GM21825 (cell line): ENCODE data around the gene MYH9.

Experiments used
- ATAC-seq: cut with Tn5 transposase; IDR thresholded peaks from one replicate; pipeline ENCODE4 v1.9.1; 2021; ENCODE audit warnings: mild to moderate bottlenecking, moderate library complexity; ENCODE audit not compliant: unreplicated experiment

Gene MYH9

DNA sequence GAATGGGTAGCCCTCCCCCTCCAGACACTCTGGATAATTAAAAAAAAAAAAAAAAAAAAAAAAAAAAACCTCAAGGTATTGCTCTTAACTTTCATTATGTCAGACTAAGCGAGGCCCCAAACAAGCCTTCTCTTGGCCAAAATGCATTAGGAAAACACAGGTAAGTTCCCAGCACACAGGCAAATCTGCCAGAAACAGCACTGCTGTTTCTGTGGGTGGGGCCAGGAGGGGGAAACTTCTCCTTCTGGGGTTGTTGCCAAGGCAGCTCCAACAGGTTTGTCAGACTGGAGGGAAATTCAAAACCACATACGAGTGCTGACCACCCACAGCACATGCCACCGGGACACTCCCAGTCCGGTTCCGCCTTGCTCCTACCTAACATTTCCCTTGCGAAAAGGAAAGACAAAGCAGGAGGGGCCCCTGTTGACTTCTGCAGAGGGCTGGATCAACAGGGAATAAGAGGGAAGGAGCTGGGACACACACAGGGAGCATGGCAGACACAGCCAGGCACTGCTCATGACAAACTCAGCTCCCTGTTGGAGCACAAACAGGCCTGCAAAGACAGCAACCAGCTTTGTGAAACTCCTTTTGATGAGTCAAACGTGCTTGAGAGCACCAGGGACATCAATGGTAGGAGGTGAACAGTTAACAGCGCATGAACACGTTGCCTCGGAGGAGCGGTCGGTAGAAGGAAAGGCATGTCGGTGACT, 55.0 kb downstream of the MYH9 start:
- ATAC-seq, result no peak

DNA sequence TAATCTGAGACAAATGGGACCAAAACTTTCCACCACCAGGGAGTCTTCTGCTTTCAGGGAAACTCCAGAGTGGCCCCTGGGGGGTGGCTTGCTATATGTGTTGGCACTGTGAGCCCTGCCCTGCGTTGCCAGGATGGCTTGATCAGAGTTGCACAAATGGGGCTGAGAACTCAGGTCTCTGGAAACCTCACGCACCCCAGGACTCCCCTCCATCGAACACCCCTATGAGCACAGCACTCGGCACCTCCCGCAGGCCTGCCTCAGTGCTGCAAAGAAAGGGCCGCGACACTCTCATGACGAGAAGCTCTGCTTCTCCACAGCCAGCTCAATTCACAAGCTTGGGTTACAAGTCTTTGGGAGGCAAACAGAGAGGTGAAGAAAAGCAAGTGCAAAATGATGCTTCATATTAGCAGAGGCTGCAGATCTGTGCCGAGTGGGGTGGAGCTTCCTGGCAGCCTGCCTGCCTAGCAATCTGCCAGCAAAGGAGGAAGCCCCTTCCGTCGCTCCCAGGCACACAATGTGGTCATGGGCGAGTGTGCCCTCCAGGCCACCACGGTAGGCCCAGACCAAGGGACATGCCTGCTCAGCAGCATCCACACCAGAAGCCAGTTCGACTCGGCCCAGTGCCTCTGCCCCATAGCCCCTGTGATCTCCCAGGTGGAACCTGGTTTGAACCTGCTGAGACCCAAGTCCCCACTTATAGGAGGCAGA, 55.7 kb downstream of the MYH9 start:
- ATAC-seq, result peak; percentile 6

DNA sequence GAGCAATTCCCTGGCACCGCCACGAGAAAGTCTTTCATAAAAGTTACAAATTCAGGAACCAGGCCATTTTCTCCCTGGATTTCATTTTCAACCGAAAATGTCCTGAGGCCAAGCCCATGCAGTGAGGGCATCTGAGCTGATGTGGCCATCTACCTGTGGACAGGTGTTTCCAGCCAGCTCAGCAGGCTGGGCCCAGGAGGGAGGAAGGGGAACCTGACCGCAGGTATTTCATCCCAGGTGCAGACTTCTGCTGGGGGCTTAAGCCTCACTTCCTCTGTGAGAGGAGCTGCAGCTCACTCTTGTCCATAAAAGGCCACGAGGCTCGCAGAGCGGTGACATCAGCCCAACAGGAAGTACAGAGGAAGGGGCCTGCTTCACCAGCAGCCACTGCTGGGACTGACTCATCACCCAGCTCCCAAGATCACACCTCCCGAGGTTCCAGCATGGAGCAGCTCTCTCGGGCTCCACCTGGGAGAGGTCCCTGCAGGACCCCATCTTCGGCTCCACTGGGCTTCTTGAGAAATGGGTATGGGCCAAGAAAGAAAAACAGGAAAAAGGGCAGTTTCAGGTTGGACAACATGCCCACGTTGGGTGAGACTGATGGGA, 56.4 kb downstream of the MYH9 start:
- ATAC-seq, result peak; percentile 41

DNA sequence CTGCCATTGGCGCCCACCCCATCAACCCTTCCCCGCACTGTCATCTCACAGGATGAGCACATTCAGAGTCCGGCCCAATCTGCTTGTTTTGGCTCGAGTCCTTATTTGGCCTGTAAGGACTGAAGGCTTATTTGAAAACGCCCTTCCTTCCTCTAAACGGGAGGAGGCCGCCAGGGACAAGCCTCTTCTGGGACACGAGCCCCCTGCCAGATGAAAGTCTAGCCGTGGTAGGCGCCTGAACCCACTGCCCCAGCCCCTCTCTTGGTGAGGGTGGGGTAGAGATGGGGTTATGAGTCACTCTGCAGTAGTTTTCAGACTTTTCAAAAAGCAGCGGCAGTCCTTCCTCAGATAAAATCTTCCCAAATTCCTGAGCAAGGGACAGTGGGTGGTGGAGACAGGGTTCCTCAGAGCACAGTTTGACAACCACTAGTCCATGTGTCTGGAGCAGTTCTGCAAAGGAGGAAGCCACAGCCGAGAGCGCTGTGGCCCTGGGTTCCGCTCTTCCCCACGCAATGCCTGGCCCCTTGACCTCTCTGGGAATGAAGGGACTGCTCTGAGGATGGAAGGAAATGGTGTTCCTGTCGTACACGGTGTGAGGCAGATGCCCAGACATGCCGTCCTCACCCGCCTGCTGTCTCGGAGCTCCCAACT, 57.0 kb downstream of the MYH9 start:
- ATAC-seq, result no peak

- no peak for ATAC-seq
These were observed 57.6 kb downstream of the MYH9 start for GRCh38 chr22:36330127-36330526.

DNA sequence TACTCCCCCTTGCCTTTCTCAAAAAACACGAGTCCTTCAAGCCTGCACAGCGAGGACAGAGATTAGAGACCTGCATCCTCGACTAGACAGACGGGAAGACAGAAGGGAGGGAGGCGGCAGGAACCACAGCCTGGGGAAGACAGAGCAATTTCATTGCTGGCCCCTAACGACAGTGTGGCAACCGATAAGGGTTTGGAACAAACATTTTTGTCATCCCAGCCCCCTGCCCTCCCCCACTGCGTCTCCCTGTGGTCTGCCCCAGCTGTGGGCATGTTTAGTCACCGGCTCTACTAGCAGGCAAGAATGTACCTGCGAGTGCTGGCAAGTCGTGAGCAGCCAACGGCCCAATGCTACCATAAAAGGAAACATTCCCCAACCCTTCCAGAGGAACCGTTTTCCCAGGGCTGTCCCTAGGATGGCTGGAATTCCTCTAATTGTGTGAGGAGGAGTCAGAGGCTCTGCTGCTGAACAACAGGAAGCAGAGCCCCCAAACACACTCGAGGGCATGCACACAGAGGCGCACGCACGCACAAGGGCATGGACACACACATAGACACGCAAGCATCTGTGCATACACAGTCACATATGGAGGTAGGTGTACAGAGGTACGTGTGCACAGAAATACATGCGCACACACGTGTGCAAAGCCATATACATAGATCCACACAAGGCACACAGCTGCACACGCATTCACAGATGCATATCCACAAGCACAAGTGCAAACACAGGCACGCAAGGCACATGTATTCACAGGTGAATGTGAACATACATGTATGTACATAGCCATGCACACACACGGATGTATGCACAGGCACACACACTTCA, 58.3 kb downstream of the MYH9 start:
- ATAC-seq, result no peak

DNA sequence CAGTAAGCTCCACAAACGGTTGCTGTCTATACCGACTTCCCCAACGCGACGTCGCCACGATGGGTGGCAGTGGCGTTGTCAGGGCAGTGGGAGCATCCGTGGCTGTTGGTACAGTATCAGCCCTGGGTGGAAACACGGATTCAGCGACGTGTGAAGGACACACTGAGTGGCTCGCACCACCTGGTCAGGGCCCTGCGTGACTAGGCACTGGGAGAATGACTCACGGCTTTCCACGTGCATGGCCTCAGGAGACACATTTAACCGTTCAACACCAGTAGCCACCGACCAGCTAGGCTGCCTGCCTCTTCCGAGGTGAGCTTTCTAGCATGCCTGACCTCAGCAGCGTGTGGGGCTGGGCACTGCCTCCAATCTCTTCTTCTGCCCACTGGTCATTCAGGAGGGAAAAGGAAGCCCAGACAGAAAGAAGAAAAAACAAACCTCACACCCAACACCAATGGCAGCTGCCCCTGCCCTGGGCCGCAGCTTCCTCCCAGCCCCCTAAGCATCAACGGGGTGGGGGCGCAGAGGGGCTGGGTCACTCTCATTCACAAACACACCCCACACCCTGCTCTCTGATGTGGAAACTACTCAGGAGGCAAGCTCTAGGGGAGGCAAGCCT, 59.0 kb downstream of the MYH9 start:
- ATAC-seq, result no peak

DNA sequence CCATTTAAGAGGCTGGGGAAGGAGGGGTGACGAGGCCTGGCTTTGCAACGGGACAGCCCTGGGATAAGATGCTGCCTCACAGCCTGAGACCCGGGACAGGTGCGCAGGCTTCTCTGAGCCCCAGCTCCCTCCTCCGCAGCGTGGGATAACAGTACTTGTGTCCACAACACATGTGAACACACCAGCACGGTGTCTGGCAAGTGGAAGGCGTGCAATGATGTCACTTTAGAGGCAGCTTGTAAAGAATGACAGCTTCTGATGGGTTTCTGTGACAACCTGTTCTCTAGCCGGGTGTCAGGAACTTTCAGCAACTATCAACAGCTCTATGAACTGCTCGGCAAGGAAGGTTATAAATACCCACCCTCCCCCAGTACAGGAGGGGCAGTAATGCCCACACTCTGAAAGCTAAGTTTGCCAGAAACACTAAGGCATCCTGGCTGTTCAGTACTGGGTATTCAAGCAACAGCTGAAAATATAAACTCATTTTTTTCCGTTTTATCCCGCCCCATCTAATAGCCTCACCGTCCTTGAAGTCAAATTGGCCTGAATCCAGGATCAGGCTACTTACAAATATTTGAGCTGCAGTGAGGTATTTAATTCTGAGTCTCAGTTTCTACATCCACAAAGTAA, 59.7 kb downstream of the MYH9 start:
- ATAC-seq, result no peak

DNA sequence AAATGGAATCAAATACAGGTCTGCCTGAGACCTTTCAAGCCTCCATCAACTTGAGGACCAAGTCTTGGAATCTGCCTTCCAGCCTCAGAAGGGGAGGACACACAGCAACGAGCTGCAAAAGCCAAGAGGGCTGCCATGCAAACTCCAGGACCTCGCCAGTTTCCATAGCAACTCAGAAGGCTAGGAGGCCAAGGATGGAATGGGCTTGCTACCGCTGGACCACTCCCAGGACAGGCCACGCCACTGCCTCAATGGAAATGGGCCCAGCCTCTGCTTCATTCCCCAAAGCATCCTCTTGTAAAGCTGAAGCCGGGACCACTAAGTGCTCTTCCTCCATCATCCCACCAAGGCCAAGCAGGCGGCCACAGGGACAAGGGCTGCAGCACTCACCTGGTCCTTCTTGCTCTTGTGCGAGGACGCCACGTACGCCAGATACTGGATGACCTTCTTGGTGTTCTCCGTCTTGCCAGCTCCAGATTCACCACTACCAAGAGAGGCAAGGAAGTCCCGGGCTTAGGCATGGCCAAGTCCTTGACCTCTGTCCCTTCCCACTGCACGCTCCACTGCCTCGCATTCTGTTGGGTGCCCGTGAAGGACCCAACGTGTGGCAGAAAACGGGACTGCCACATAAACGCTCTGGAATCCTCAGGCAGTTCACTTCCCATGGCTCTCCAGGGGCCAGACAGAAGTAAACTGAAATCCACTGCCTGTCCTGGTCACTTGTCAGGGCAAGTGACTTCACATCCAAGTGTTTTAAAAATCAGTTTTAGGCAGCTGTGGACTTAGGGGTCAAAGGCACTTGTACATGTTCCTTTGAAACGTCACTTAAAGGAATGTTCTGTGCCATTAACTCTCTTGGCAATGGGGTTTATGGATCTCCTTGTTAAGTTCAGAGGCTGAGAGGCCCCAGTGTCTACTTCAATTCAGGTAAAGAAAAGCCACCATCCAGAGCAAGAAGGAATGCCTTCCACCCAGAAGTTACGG, 61.3 kb downstream of the MYH9 start:
- no peak for ATAC-seq

- ATAC-seq, result no peak
These were observed 62.4 kb downstream of the MYH9 start for GRCh38 chr22:36325154-36326031.

- no peak for ATAC-seq
These were observed 63.4 kb downstream of the MYH9 start for GRCh38 chr22:36324414-36324813.

GRCh38 chr22:36323855-36324331, 63.9 kb downstream of the MYH9 start:
- no peak for ATAC-seq

DNA sequence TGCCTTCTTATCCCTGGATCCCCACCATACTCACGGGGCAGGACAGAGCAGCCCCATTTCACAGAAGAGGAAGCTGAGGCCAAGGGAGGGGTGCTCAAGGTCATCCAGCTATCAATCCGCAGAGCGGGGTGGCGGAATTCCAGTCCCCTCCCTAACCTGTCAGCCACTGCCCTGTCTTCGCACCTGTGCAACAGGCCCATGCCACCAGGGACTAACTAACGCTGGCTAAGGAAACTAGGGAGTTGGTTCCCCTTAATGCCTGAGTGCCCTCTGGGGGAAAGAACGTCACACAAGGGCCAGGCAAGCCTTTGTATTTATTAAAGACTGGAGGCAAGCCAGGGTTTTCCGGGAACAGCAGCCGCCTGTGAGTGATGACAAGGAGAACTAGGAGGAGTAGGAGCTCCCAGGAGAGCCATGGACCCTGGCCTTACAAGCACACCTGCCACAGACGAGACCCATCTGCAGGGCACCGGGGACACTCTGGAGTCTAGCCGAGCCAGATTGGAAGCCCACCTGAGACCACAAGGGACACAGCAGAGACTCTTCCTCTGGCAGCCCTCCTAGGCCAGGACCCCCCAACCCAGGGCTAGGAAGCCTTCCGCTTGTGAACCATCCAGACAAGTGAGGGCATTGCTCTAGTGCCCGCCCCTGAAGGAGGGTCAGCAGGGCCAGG, 64.4 kb downstream of the MYH9 start:
- ATAC-seq, result no peak

GRCh38 chr22:36322602-36322915, 65.2 kb downstream of the MYH9 start:
- ATAC-seq, result no peak

DNA sequence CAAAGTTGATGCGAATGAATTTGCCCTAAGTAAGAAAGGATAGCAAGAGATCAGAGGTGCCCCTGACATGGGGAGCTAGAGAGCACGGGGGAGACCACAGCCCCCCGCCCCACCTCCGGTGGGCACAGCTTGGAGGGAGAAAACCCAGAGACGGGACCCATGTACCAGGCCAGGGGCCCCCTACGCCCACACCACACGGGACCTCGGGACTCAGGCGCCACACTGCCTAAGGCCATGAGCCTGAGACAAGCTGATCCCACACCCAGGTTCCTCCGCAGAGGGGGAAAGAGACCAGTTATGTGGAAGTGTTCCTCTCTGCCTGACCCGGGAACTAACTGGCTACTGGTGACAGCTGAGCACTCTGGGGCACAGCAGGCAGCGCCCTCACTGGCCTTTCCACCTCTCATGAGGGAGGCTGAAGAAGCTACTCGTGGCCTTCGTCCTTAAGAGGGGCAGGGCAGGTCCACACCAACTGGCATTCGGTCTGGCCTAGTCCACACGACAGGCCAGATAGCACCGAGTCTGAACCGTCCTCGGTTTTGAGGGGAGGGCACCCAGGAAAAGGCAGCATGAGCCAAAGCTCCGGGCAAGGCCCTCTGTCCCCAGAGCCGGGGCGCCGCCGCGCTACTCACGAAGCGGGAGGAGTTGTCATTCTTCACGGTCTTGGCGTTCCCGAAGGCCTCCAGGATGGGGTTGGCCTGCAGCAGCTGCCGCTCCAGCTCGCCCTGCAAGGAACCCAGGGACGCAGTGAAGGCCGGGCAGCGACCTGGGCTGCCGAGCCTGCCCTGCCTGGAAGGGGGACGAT, 65.8 kb downstream of the MYH9 start:
- no peak for ATAC-seq

DNA sequence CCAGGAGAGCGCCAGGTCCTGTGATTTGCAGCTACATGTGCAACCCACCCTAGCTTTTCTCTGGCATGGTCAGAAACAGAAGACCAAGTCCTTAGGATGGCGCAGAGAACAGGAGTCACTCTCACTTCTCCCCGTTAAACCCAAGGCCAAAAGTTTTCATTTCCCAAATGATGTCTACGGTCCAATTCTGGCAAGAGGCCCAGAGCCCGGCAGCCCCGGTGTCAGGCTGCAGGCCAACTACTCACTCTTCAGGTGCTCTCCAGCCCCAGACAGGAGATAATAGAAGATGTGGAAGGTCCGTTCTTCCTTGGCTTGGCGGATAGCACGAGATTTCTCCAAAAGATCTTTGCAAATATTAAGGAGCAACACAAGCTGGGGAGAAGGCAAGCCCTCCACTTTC, 67.2 kb downstream of the MYH9 start:
- ATAC-seq, result no peak
